Right ventricle myocardium inferior (tissue), 1 donor: ENCODE measurements around the gene NOL12. TPM values are rescaled to one million over a fixed set of nuclear protein-coding genes. Genes with fewer than 3 reads are reported as not detected.
A peak's percentile ranks its signal among the peaks of the same experiment; 100 is the strongest.
"Not testable (repeated sequence)": the region's sequence is repeated elsewhere in the genome, so short reads cannot be mapped to it uniquely, and the experiment has no call there.

ENCODE experiments used
- ATAC-seq: fragments of 200-7000 bp; cut with Tn5 transposase; one replicate; pipeline ENCODE4 v1.9.1; 2020; ENCODE audit warnings: mild to moderate bottlenecking, moderate library complexity
- DNase-seq: peaks from one replicate; pipeline ENCODE4 v3.0.0; 2021; ENCODE audit errors: missing footprints
- intact Hi-C: fragments of 100-400 bp; cut with DNase I; formaldehyde crosslinking; loops from one replicate; pipeline ENCODE4 v1.11.0; 2022
- long read RNA-seq: library from polyadenylated mRNA; unstranded; transcript quantifications from one replicate; pipeline ENCODE4 v2.0.0, GENCODE V29; 2021
- total RNA-seq: library from RNA; stranded (reverse); fragmentation: NEBNext Ultra II Directional; extraction: Animal tissue kit (Norgen Biotek cat#: 25700); gene quantifications from one replicate; pipeline ENCODE4 v1.2.1, GENCODE V29; 2021
- donor health status: DM: no; HTN: yes; CAD: no; lungs with severe emphysema.

NOL12 gene
- 14.1 TPM for total RNA-seq
- long read RNA-seq, transcript NOL12-201 (6 exons, 2,854 nt) = major isoform, 5 of 10 reads
- long read RNA-seq, partial matches to known transcripts = 0 of 10 reads
- long read RNA-seq, other reads (novel, unspliced or antisense) = 1 of 10 reads

DNA sequence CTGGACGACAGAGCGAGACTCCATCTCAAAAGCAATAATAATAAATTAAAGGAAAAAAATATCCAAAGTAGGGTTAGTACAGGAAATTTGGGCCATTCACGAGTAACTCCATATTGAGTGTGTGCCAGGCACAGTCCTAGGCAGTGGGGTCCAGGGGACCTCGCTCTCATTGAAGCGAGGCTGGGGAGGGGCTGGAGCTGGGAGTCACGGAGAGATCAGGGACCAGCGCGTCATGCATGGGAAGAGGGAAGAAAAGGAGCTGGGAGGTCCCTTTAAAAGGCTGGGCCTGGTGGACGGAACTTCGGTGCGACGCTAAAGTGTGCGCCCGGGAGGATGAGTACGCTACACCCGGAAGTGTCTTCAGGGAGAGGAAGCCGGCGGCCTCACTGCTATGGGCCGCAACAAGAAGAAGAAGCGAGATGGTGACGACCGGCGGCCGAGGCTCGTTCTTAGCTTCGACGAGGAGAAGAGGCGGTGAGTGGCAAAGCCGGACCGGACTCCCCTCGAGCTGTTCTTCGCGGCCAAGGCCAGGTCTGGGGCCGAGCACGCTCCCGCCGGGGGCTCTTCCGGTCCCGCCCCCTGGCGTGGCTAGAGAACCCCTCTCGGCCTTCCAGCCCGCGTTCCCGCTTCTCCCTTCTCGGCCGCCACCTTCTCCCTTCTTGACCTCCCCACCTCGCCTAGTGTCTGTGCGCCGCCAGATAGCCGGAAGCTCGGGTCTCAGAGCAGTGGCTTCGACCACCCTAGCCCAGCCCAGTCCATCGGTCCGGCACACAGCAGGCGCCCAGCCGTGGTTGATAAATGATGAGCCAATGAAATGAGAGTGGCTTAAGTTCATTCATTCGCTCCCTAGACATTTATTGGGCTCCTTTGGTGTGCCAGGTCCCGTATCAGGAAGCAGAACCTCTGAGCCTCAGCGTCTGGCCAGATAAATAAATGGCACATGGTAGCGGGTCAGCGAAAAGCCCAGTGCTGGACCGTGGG lies at the start of gene NOL12:
Gene NOL12 (plus strand): TSS at position 342 of the 981 bp plus-strand sequence. CDS start 50 bp downstream, at position 392.
- intact Hi-C loops = loop anchor here (5.0 kb wide), 1 partner anchor 61 kb away; no protein-coding TSS in a partner anchor
- peak; percentile 88 for DNase-seq
- peak; percentile 91 for ATAC-seq

DNA sequence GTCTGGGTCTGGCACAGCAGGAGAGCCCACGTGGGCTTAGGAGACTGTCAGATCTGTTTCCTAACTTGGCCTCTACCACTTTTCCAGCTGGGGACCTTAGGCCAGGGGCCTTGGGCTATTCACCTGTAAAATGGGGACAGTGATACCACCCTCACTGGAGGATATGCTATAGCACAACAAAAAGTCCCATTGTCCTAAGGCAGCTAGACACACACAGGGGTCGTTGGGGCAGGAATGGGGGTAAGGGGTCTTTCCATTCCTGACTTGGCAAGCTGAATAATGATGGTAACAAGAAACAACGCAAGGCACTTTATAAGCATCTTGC lies 49.2 kb upstream of the NOL12 start:
- intact Hi-C loops = no loop called here
- DNase-seq = no peak
- no peak for ATAC-seq

- intact Hi-C loops = no loop called here
- DNase-seq = no peak
These were observed 47.6 kb upstream of the NOL12 start for GRCh38 chr22:37638391-37639069.

GRCh38 chr22:37639070-37639760 lies 46.9 kb upstream of the NOL12 start, which contains the start of gene SH3BP1:
Gene SH3BP1 (plus strand): TSS chr22:37639669. CDS start chr22:37639788, 119 bp downstream.
- intact Hi-C loops = no loop called here
- peak; percentile 77 for DNase-seq
- ATAC-seq = peak; percentile 35

More at GRCh38 chr22:37638391-37639069, 47.6 kb upstream of the NOL12 start:
- ATAC-seq = no peak

GRCh38 chr22:37639771-37640590 lies 46.2 kb upstream of the NOL12 start:
- intact Hi-C loops = loop anchor here (5.0 kb wide), 1 partner anchor 152 kb away; no protein-coding TSS in a partner anchor
- DNase-seq (peak; percentile 70), ATAC-seq (no peak)

GRCh38 chr22:37640591-37641560 lies 45.3 kb upstream of the NOL12 start:
- ATAC-seq (no peak), DNase-seq (peak; percentile 65)
- intact Hi-C loops = loop anchor here (5.0 kb wide), 1 partner anchor 151 kb away; no protein-coding TSS in a partner anchor

DNA sequence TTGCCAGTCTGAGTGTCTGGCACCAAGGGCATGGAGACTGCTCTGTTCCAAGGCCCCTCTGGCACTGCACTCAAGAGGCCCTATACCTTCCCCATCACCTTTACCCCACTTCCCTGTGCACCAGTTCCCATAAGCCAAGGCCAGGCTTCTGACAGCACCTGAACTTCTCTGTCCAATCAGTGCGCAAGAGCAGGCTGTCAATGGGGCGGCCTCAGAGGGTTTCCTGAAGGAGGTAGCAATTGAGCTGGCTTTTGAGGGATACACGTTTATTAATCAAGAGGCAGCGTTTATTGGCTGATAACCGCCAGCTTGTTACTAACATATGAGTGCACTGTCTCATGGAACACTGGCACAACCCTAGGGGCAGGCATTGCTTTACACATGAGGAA lies 44.6 kb upstream of the NOL12 start:
- ATAC-seq (no peak), DNase-seq (peak; percentile 22)
- intact Hi-C loops = loop anchor here (5.0 kb wide), 1 partner anchor 151 kb away; no protein-coding TSS in a partner anchor

DNA sequence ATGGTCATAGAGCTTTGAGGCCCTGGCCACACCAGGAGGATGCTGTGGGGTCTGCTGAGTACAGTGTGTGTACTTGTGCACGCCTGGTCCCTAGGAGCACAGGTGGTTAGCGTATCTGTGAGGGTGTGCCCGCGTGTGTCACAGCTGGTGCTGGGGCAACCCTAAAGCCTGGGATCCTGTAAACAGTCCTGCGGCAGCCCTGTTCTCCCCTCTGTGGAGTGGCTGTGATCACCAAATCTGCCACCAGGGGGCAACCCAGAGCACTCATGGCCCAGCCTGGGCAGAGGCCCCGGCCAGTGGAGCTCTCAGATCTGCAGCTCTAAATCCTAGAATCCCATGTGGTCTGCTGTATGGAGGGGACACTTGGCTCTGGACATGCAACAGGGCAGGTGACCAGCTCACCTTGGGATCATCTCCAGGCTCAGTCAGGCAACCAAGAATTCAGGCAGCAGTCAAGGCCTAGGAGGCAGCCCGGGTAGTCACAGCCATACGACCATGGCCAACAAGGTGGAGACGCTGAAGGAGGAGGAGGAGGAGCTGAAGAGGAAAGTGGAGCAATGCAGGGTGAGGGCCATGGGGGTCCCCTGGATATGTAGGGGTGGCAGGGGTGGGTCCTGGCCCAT lies 42.8 kb upstream of the NOL12 start:
- intact Hi-C loops = loop anchor here (2.0 to 5.0 kb wide), 2 partner anchors 37 to 149 kb away; no protein-coding TSS in a partner anchor
- DNase-seq (peak; percentile 94), ATAC-seq (peak; percentile 86)

DNA sequence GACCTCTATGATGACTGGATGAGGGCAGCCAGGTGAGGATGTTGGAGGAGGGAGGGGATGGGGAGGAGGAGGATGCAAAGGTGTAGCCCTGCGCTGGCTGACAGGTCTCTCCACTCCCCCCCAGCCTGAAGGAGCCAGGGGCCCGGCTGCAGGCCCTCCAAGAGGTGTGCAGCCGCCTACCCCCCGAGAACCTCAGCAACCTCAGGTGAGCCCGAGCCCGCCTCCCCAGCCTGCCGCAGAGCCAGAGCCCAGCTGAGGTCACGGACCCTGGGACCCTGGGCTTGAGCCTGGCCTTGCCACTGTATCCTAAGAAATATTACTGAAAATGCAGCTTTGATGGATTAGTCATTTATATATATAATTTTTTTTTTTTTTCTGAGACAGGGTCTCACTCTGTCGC lies 38.8 kb upstream of the NOL12 start:
- ATAC-seq = no peak
- DNase-seq = no peak
- intact Hi-C loops = no loop called here

DNA sequence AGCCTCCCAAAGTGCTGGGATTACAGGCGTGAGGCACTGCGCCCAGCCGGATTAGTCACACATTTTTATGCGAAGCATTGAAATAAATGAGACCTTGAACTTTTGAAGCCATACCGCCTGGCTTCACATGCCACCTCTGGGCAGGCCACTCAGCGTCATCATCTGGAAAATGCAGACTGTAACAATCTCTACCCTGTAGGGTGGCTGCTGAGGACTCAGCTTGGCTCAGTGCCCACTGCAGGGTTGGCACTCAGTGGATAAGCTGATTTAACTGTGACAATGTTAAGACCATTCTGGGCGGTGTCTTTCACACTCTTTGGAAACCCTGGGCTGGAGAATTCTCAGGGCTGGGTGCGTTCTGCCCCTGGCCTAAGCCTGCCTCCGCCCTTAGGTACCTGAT lies 38.2 kb upstream of the NOL12 start:
- no peak for ATAC-seq
- no peak for DNase-seq
- intact Hi-C loops = no loop called here

DNA sequence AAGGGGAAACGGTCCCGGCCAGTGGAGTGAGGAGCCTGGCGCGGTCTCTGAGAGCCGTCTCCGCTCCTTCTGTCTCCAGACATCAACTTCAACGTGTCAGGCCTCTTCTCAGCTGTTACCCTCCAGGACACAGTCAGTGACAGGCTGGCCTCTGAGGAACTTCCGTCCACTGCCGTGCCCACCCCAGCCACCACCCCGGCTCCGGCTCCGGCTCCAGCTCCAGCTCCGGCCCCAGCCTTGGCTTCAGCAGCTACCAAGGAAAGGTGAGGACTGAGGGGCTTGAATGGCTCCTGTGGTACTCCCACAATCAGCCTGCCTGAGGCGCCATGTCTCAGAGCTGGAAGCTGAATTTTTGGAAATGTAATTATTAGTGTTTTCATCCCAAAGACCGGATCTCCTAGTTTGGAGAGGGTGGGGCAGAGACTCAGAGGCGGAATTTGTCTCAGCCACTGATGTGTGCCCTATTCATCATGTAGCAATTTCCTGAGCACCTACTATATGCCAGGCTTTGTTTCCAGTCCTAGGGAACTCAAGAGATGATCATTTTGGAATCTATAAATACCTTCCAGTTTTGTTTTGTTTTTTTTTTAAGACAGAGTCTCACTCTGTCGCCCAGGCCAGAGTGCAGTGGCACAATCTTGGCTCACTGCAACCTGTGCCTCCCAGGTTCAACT lies 35.5 kb upstream of the NOL12 start:
- DNase-seq (no peak), ATAC-seq (no peak)
- intact Hi-C loops = no loop called here

DNA sequence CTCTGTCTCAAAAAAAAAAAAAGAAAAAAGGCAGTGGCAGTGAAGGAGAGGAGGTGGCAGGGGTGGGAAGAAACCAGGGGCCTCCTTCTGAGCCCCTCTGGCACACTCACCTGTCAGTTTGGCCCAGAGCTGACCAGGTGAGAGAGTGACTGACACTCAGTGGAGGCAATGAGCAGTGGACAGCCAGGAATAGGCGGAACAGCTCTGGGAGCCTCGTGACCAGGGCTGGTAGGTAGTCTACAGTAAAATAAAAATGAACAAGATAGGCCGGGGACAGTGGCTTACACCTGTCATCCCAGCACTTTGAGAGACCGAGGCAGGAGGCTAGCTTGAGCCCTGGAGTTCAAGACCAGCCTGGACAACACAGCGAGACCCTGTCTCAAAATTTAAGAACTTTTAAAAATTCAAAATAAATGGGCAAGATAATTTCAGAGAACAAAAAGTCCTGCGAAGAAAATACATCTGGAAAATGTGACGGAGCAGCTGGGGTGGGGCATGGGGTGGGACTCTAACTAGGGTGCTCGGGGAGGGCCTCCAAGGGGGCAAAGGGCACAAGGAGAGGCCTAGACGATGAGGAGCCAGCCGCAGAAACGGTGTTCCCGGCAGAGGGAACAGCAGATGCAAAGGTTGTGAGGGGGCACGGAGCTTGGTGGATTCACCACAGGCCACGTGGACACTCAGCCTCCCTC lies 31.4 kb upstream of the NOL12 start:
- ATAC-seq (no peak), DNase-seq (no peak)
- intact Hi-C loops = no loop called here

DNA sequence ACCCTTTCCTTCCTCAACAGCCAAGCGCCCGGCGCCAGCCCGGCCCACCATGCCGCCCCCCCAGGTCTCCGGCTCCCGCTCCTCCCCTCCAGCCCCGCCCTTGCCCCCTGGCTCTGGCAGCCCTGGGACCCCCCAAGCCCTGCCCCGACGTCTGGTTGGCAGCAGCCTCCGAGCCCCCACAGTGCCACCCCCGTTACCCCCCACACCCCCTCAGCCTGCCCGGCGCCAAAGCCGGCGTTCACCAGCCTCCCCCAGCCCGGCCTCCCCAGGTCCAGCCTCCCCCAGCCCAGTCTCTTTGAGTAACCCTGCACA lies 30.9 kb upstream of the NOL12 start:
- DNase-seq (no peak), ATAC-seq (no peak)
- intact Hi-C loops = no loop called here

GRCh38 chr22:37656583-37656982 lies 29.6 kb upstream of the NOL12 start:
- intact Hi-C loops, ATAC-seq, DNase-seq: not testable (repeated sequence)

- no peak for ATAC-seq
- no peak for DNase-seq
- intact Hi-C loops = loop anchor here (1.0 kb wide), 1 partner anchor 18 kb away; the partner anchor contains the start of gene LGALS1
These were observed 28.5 kb upstream of the NOL12 start for GRCh38 chr22:37657590-37658132.
